Left lung (tissue), 10 donors: Measurements from ENCODE around the gene NSMCE3. TPM values are rescaled to one million over a fixed set of nuclear protein-coding genes. Genes with fewer than 3 reads are reported as not detected.

Experiments used
- ATAC-seq: fragments of 200-7000 bp; cut with Tn5 transposase; one replicate; pipeline ENCODE4 v1.9.1; 2020; ENCODE audit warnings: moderate library complexity
- DNase-seq, 4 donors: peaks; one replicate each; pipeline ENCODE4 v3.0.0-alpha.2; 2013 to 2020
- H3K27ac ChIP-seq, 2 donors: fragments of 200-600 bp; sonication (generic) in 1 of 2; one replicate each; pipeline versions ENCODE4 v1.5.0 to v1.8.0; 2020 to 2021
- H3K27me3 ChIP-seq, 2 donors: fragments of 200-600 bp; sonication (generic) in 1 of 2; one replicate each; pipeline versions ENCODE4 v1.5.0 to v1.8.0; 2020 to 2021
- H3K36me3 ChIP-seq, 2 donors: fragments of 200-600 bp; sonication (generic) in 1 of 2; one replicate each; pipeline versions ENCODE4 v1.5.0 to v1.8.0; 2020 to 2021
- H3K4me1 ChIP-seq, 2 donors: fragments of 200-600 bp; one replicate each; pipeline ENCODE4 v1.8.0; 2021
- H3K4me3 ChIP-seq, 2 donors: fragments of 200-600 bp; sonication (generic) in 1 of 2; one replicate each; pipeline versions ENCODE4 v1.5.0 to v1.8.0; 2020 to 2021; ENCODE audit warnings: mild to moderate bottlenecking in 1 of 2
- H3K9me3 ChIP-seq, 2 donors: fragments of 200-600 bp; sonication (generic) in 1 of 2; one replicate each; pipeline versions ENCODE4 v1.5.0 to v1.8.0; 2020 to 2021
- intact Hi-C, 2 donors: fragments of 100-400 bp; cut with DNase I; formaldehyde crosslinking; loops; one replicate each; pipeline versions ENCODE4 v1.11.2 to v1.14.2; 2022
- polyA plus RNA-seq, 6 donors: library from polyadenylated mRNA; unstranded; fragments of 120-200 nt; gene quantifications; one replicate each; pipeline ENCODE4 v1.2.1, GENCODE V29; 2013; ENCODE audit not compliant: insufficient read length in 6 of 6
- total RNA-seq, 2 donors: library from RNA; stranded (reverse); fragmentation: NEBNext Ultra II Directional; extraction: Animal tissue kit (Norgen Biotek cat#: 25700); gene quantifications; one replicate each; pipeline ENCODE4 v1.2.1, GENCODE V29; 2021
- TF ChIP-seq, protein P1 (sequence below), 2 donors: fragments of 200-600 bp; sonication (generic) in 1 of 2; IDR thresholded peaks; one replicate each; pipeline versions ENCODE4 v1.5.0 to v1.8.0; 2021; ENCODE audit warnings: antibody characterized with exemption in 2 of 2
- donor health status: DM: no; HTN: yes; CAD: no.
- donor health status: DM: no; HTN: no; CAD: no.

NSMCE3 gene
- total and polyA plus RNA-seq, 8 donors, result 5.8 to 9.1 (median 7.3) TPM

DNA sequence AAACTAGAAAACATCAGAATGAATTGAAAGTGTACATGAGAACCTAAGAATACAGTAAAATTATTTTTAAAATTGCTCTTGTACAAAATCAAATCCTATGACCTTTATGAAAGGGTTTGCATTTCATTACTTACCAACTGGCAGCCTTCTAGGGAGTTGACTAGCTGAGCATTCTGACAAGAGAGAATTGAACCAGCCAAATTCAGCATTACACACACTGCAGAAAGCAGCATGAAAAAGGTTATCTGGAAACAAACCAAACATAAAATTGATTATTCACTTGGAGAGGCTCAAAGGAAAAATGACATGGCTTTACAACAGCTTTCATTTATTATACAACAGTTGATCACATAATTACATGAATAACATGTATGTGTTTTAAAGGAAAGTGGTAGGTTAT, 17.4 kb downstream of the NSMCE3 start:
- intact Hi-C loops, result no loop called here
- no peak for ATAC-seq
- H3K4me3 ChIP-seq, result no peak overlapping the region
- no peaks in the 10 kb centered on the region for H3K27me3 ChIP-seq
- no peaks in the 10 kb centered on the region for H3K4me1 ChIP-seq
- no peaks in the 10 kb centered on the region for H3K36me3 ChIP-seq
- TF ChIP-seq, protein P1, sequence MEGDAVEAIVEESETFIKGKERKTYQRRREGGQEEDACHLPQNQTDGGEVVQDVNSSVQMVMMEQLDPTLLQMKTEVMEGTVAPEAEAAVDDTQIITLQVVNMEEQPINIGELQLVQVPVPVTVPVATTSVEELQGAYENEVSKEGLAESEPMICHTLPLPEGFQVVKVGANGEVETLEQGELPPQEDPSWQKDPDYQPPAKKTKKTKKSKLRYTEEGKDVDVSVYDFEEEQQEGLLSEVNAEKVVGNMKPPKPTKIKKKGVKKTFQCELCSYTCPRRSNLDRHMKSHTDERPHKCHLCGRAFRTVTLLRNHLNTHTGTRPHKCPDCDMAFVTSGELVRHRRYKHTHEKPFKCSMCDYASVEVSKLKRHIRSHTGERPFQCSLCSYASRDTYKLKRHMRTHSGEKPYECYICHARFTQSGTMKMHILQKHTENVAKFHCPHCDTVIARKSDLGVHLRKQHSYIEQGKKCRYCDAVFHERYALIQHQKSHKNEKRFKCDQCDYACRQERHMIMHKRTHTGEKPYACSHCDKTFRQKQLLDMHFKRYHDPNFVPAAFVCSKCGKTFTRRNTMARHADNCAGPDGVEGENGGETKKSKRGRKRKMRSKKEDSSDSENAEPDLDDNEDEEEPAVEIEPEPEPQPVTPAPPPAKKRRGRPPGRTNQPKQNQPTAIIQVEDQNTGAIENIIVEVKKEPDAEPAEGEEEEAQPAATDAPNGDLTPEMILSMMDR (IDR thresholded peaks at IDR 0.05), result no peak
- DNase-seq, result no peak
- peaks cover 0 to 10% of the 10 kb centered on the region in 2 donors for H3K9me3 ChIP-seq
- no peak overlapping the region for H3K27ac ChIP-seq

DNA sequence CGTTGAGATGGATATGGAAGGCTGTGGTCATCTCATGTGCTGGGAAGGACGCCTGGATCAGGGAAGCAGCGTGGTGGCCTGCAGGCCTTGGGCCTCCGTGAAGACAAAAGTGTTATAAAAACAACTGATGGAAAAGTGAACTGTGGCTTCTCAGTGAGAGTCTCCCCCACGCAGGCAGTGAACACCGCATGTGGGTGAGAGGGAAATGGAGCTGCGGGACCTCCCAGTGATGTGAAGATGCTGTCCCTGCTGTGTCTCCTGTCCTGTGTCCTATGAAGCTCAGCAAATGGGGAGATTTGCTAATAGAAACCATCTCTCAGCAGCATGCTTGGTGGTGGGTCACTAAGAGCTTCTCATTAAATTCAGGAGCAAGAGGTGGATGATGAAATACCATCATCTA, 25.1 kb downstream of the NSMCE3 start:
- ATAC-seq (no peak), DNase-seq (no peak)
- Histone ChIP-seq H3K27ac (no peak overlapping the region), H3K4me1 (no peaks in the 10 kb centered on the region), H3K9me3 (peaks cover 0 to 8% of the 10 kb centered on the region in 2 donors), H3K27me3 (no peaks in the 10 kb centered on the region), H3K36me3 (no peaks in the 10 kb centered on the region), H3K4me3 (no peak overlapping the region)
- TF ChIP-seq, protein P1 (IDR thresholded peaks at IDR 0.05), result no peak
- intact Hi-C loops, result no loop called here

DNA sequence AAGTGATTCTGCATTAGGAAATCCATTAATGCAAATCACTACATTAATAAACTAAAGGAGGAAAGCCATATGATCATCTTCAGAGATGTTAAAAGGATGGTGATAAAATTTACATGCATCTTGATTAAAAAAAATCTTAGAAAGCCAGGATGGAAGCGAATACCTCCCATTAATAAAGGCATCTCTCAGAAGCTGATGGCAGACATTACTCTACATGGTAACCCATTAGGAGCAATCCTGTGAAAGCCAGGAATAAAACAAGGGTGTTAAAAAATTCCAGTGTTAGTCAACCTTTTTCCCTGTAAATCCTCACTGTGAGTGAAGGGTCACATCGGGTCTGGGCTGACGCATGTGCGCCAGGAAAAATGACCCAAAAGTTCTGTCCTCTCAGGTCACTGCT, 25.5 kb downstream of the NSMCE3 start:
- TF ChIP-seq, protein P1 (IDR thresholded peaks at IDR 0.05), result no peak
- Histone ChIP-seq H3K4me3 (no peak overlapping the region), H3K27me3 (no peaks in the 10 kb centered on the region), H3K4me1 (no peaks in the 10 kb centered on the region), H3K9me3 (peaks cover 0 to 7% of the 10 kb centered on the region in 2 donors), H3K27ac (no peak overlapping the region), H3K36me3 (no peaks in the 10 kb centered on the region)
- ATAC-seq (no peak), DNase-seq (no peak)
- intact Hi-C loops, result no loop called here

DNA sequence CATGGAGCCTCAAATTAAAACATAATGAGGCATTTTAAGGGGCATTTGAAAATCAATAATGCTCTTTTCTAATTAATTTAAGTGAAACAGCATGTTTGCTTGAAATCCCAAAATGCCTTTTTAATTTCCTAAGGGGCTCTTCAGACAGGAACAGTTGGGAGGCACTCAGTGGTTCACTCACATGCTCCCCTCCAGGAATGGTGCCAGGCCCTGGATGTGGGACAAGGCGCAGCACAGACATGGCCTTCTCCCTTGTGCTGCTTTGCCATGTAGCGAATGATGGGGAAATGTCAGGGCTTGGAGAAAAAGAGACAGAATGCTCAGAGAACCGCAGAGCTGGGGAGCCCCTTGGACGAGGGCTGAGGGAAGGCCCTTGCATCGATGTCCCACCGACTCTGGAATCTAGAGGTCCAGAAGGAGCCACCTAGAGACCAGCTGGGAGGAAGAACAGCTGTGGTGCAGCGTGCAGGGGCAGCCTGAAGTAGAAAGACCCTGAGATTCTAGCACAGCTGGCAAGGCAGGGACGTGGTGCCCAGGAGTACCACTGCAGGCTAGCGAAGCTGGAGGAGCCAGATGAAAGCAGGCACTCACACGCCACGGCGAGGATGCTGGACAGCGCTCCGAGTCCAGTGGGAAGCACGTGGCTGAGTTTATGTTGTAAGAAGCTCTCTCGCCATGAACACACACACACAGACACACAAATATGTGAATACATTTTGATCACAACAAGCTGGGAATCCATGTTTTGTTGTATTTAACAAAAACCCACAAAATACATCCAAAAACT, 27.0 kb downstream of the NSMCE3 start:
- Histone ChIP-seq H3K4me1 (no peaks in the 10 kb centered on the region), H3K4me3 (no peak overlapping the region), H3K27me3 (no peaks in the 10 kb centered on the region), H3K36me3 (no peaks in the 10 kb centered on the region), H3K27ac (no peak overlapping the region), H3K9me3 (no peaks in the 10 kb centered on the region)
- ATAC-seq (no peak), DNase-seq (peak in 1 of 4 donors; percentile 21)
- intact Hi-C loops, result no loop called here
- TF ChIP-seq, protein P1 (IDR thresholded peaks at IDR 0.05), result no peak

DNA sequence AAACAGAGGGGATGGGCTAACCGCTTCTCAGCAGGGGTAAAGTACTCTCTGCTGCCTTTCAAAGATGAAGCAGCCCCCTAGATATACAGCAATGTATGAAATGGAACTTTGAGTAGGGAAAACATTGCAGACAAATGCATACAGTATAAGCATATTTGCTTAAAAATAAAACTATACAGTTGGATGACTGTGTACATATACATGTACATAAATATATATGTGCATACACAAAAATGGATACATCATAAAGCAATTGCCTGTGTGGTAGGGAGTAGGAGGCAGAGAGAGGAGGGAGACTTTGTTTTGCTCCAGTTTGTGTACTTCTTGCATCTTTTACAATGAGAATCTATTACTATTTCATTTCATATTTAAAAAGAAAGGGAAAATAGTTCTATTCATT, 28.4 kb downstream of the NSMCE3 start:
- intact Hi-C loops, result no loop called here
- no peaks in the 10 kb centered on the region for H3K36me3 ChIP-seq
- TF ChIP-seq, protein P1 (IDR thresholded peaks at IDR 0.05), result no peak
- H3K9me3 ChIP-seq, result no peaks in the 10 kb centered on the region
- H3K4me3 ChIP-seq, result no peak overlapping the region
- no peak for DNase-seq
- H3K27ac ChIP-seq, result no peak overlapping the region
- ATAC-seq, result no peak
- no peaks in the 10 kb centered on the region for H3K27me3 ChIP-seq
- no peaks in the 10 kb centered on the region for H3K4me1 ChIP-seq
